H1 (cell line): ENCODE measurements around the gene WRAP73. TPM values are rescaled to one million over a fixed set of nuclear protein-coding genes. Genes with fewer than 3 reads are reported as not detected.

Experiments
- CTCF ChIA-PET: fragments of 300-600 bp; sonication (Branson Sonifier 250); formaldehyde crosslinking; loops from one replicate; lab custom pipeline; 2021; ENCODE audit not compliant: partially characterized antibody; lab: Charles Lee
- POLR2A ChIA-PET: fragments of 300-600 bp; sonication (Branson Sonifier 250); formaldehyde crosslinking; loops from one replicate; lab custom pipeline; 2021; ENCODE audit warnings: inconsistent platforms; ENCODE audit not compliant: partially characterized antibody; lab: Charles Lee
- DNase-seq, 2 experiments: peaks; one replicate each; pipeline versions ENCODE4 v3.0.0 to v3.0.0-alpha.2; 2010 to 2022; ENCODE audit warnings: low spot score in 2 of 2, low read depth in 1 of 2, mixed read lengths in 1 of 2
- FAIRE-seq: peaks from 2 replicates; lab custom pipeline; 2011; peaks lifted over from hg19 to GRCh38; lab: Jason Lieb, UNC
- H2AFZ ChIP-seq: 2 replicates; pipeline ENCODE4 v1.8.1; 2012; ENCODE audit warnings: low read length, inconsistent platforms
- H2AK5ac ChIP-seq: 2 replicates; pipeline ENCODE4 v1.6.1; 2013; ENCODE audit warnings: low read depth, low read length
- H2BK120ac ChIP-seq: replicated peaks from 2 replicates; pipeline ENCODE3; 2013; ENCODE audit warnings: low read depth, low read length, inconsistent platforms
- H2BK12ac ChIP-seq: 2 replicates; pipeline ENCODE4 v1.6.1; 2013; ENCODE audit warnings: low read depth, low read length
- H2BK15ac ChIP-seq: 2 replicates; pipeline ENCODE4 v1.6.1; 2013; ENCODE audit warnings: low read length
- H2BK20ac ChIP-seq: 2 replicates; pipeline ENCODE4 v1.6.1; 2013; ENCODE audit warnings: low read length
- H2BK5ac ChIP-seq: 2 replicates; pipeline ENCODE4 v1.6.1; 2013; ENCODE audit warnings: low read depth, low read length
- H3K14ac ChIP-seq: 2 replicates; pipeline ENCODE4 v1.6.1; 2013; ENCODE audit warnings: inconsistent platforms; ENCODE audit not compliant: insufficient read length
- H3K18ac ChIP-seq: 2 replicates; pipeline ENCODE4 v1.6.1; 2013; ENCODE audit warnings: low read length; ENCODE audit errors: extremely low read depth
- H3K23ac ChIP-seq: 2 replicates; pipeline ENCODE4 v1.6.1; 2013; ENCODE audit warnings: inconsistent platforms; ENCODE audit not compliant: insufficient read length
- H3K23me2 ChIP-seq: 2 replicates; pipeline ENCODE4 v1.6.1; 2013; ENCODE audit warnings: low read depth, low read length
- H3K27ac ChIP-seq: 2 replicates; pipeline ENCODE4 v1.6.1; 2011; ENCODE audit warnings: low read depth, low read length, inconsistent platforms
- H3K27me3 ChIP-seq, 4 experiments: replicated peaks in 1 of 4; 1 replicate in 1 of 4; 2 replicates in 3 of 4; pipeline versions ENCODE4 v1.6.1 to v1.8.1; 2011 to 2013; ENCODE audit warnings: low read length in 3 of 4, mild to moderate bottlenecking in 3 of 4, inconsistent platforms in 2 of 4, mixed read lengths in 2 of 4, moderate library complexity in 1 of 4; ENCODE audit not compliant: control insufficient read depth in 3 of 4, insufficient read depth in 3 of 4; ENCODE audit errors: extremely low read depth in 1 of 4
- H3K36me3 ChIP-seq, 4 experiments: 2 replicates each; pipeline versions ENCODE4 v1.6.1 to v1.8.1; 2011 to 2013; ENCODE audit warnings: mild to moderate bottlenecking in 4 of 4, low read length in 3 of 4, moderate library complexity in 2 of 4, control low read depth in 1 of 4, inconsistent platforms in 1 of 4; ENCODE audit not compliant: insufficient read depth in 4 of 4, control insufficient read depth in 2 of 4
- H3K4ac ChIP-seq: replicated peaks from 2 replicates; pipeline ENCODE3; 2013; ENCODE audit warnings: low read length, low read depth, mixed read lengths, inconsistent platforms; ENCODE audit not compliant: insufficient read length
- H3K4me1 ChIP-seq, 4 experiments: replicated peaks in 1 of 4; 1 replicate in 1 of 4; 2 replicates in 3 of 4; pipeline versions ENCODE4 v1.6.1 to v1.8.1; 2011 to 2013; ENCODE audit warnings: low read length in 3 of 4, inconsistent platforms in 2 of 4, mixed read lengths in 1 of 4; ENCODE audit not compliant: insufficient read depth in 4 of 4, control insufficient read depth in 3 of 4
- H3K4me2 ChIP-seq, 2 experiments: 2 replicates each; pipeline versions ENCODE4 v1.6.1 to v1.8.1; 2011 to 2013; ENCODE audit warnings: low read depth in 2 of 2, low read length in 2 of 2, control low read depth in 1 of 2, inconsistent platforms in 1 of 2, mild to moderate bottlenecking in 1 of 2; ENCODE audit not compliant: insufficient read depth in 1 of 2
- H3K4me3 ChIP-seq, 4 experiments: fragments of 200-600, 300-600 bp in 1 of 4; sonication (generic), shearing (Covaris generic), sonication (Bioruptor Twin) in 1 of 4; 2 replicates each; pipeline versions ENCODE4 v1.5.1 to v1.8.1; 2011 to 2016; ENCODE audit warnings: low read length in 4 of 4, low read depth in 3 of 4, control low read depth in 2 of 4, inconsistent platforms in 2 of 4, mild to moderate bottlenecking in 2 of 4, mixed read lengths in 1 of 4, moderate library complexity in 1 of 4; ENCODE audit not compliant: insufficient read depth in 2 of 4; ENCODE audit errors: extremely low read depth in 1 of 4
- H3K56ac ChIP-seq: replicated peaks from 2 replicates; pipeline ENCODE3; 2013; ENCODE audit warnings: low read depth, mild to moderate bottlenecking, mixed read lengths, low read length, inconsistent platforms; ENCODE audit not compliant: insufficient read length
- H3K79me1 ChIP-seq: 2 replicates; pipeline ENCODE4 v1.6.1; 2013; ENCODE audit warnings: low read depth, low read length, control low read depth
- H3K79me2 ChIP-seq, 2 experiments: 2 replicates each; pipeline versions ENCODE4 v1.6.1 to v1.8.1; 2012 to 2013; ENCODE audit warnings: low read length in 2 of 2, mild to moderate bottlenecking in 2 of 2, inconsistent platforms in 1 of 2; ENCODE audit not compliant: insufficient read depth in 2 of 2, control insufficient read depth in 1 of 2
- H3K9ac ChIP-seq, 4 experiments: replicated peaks in 1 of 4; 1 replicate in 1 of 4; 2 replicates in 3 of 4; pipeline versions ENCODE4 v1.6.1 to v1.8.1; 2011 to 2013; ENCODE audit warnings: low read depth in 3 of 4, low read length in 3 of 4, control low read depth in 2 of 4, mild to moderate bottlenecking in 2 of 4, moderate library complexity in 2 of 4, inconsistent platforms in 1 of 4; ENCODE audit errors: extremely low read depth in 1 of 4
- H3K9me3 ChIP-seq, 2 experiments: 2 replicates each; pipeline versions ENCODE4 v1.6.1 to v1.8.1; 2012 to 2013; ENCODE audit warnings: mild to moderate bottlenecking in 2 of 2, moderate library complexity in 2 of 2, control low read depth in 1 of 2, inconsistent platforms in 1 of 2, low read depth in 1 of 2, low read length in 1 of 2, mixed read lengths in 1 of 2; ENCODE audit not compliant: insufficient read depth in 2 of 2
- H4K20me1 ChIP-seq, 2 experiments: replicated peaks in 1 of 2; 2 replicates each; pipeline versions ENCODE3 to v1.8.1; 2011 to 2013; ENCODE audit warnings: inconsistent platforms in 2 of 2, low read length in 2 of 2, mild to moderate bottlenecking in 1 of 2; ENCODE audit not compliant: insufficient read depth in 2 of 2, control insufficient read depth in 1 of 2
- H4K5ac ChIP-seq: 2 replicates; pipeline ENCODE4 v1.6.1; 2013; ENCODE audit warnings: low read length, low read depth, mixed read lengths, inconsistent platforms; ENCODE audit not compliant: insufficient read length
- H4K8ac ChIP-seq: 2 replicates; pipeline ENCODE4 v1.8.0; 2013; ENCODE audit warnings: mild to moderate bottlenecking, moderate library complexity, low read length, inconsistent platforms; ENCODE audit not compliant: insufficient read depth; ENCODE audit errors: extremely low read depth
- H4K91ac ChIP-seq: replicated peaks from 2 replicates; pipeline ENCODE3; 2013; ENCODE audit warnings: low read length, mixed read lengths, inconsistent platforms; ENCODE audit not compliant: insufficient read length
- ATF3 ChIP-seq: IDR thresholded peaks from 2 replicates; pipeline ENCODE4 v1.6.1; 2011; ENCODE audit warnings: low read depth, mild to moderate bottlenecking, low read length; ENCODE audit not compliant: insufficient read depth
- CBX8 ChIP-seq: fragments of 300-800, 300-1000 bp; sonication (generic); IDR thresholded peaks from 2 replicates; pipeline ENCODE4 v1.7.1; 2016; ENCODE audit warnings: low read depth, low read length, borderline replicate concordance
- E2F6 ChIP-seq: IDR thresholded peaks from 2 replicates; pipeline ENCODE4 v1.6.1; 2012; ENCODE audit warnings: inconsistent platforms
- JUN ChIP-seq: IDR thresholded peaks from 2 replicates; pipeline ENCODE4 v1.6.1; 2011; ENCODE audit warnings: low read depth, mild to moderate bottlenecking, improper control_type of control experiment, low read length
- SP4 ChIP-seq: IDR thresholded peaks from 2 replicates; pipeline ENCODE4 v1.6.1; 2012; ENCODE audit warnings: low read length, inconsistent platforms
- WGBS, 2 experiments: shearing (Covaris generic) in 1 of 2; methylation state at CpG; one replicate each; pipeline versions ENCODE4 v1.1.6 to v1.1.7; 2013 to 2015; ENCODE audit warnings: low lambda C conversion rate in 2 of 2, mixed read lengths in 2 of 2, inconsistent platforms in 1 of 2, low coverage in 1 of 2, missing lambda C conversion rate in 1 of 2; ENCODE audit not compliant: insufficient replicate concordance in 2 of 2, insufficient coverage in 1 of 2, insufficient read length in 1 of 2; ENCODE audit errors: extremely low coverage in 1 of 2, missing lambda C conversion rate in 1 of 2; 5-methylcytosine and 5-hydroxymethylcytosine counted together
- polyA plus RNA-seq, 7 experiments: library from polyadenylated mRNA; depleted of rRNA in 3 of 7; stranded (reverse) in 5 of 7; unstranded in 2 of 7; fragments of >200 nt in 5 of 7; fragments of 200-250 nt in 2 of 7; gene quantifications; 1 replicate in 5 of 7; 2 replicates in 1 of 7; 4 replicates in 1 of 7; pipeline versions ENCODE4 v1.2.1 to v1.2.3, GENCODE V29; 2011 to 2013; ENCODE audit warnings: missing spikeins in 2 of 7, mixed read lengths in 2 of 7
- total RNA-seq: library from RNA; stranded (reverse); fragmentation: NEBNext Ultra II Directional; extraction: Animal tissue kit (Norgen Biotek cat#: 25700); gene quantifications from 2 replicates; pipeline ENCODE4 v1.2.1, GENCODE V29; 2021

The WRAP73 gene
- total and polyA plus RNA-seq, 2 of the 8 experiments (the other 6 are each of a cell fraction or from before 2014, with no cell fraction given) = 30.3 to 50.7 TPM

GRCh38 chr1:3601743-3602142 is 48.2 kb downstream of the WRAP73 start:
- Histone ChIP-seq H2AK5ac (no peak overlapping the region), H2AFZ (no peak overlapping the region), H2BK120ac (no peak overlapping the region), H2BK20ac (no peak overlapping the region), H4K91ac (no peak overlapping the region), H3K9ac (no peak overlapping the region), H3K18ac (no peak overlapping the region), H4K20me1 (peaks cover 0 to 5% of the 10 kb centered on the region in 2 experiments), H3K27ac (no peak overlapping the region), H3K4me2 (no peak overlapping the region), H3K9me3 (no peaks in the 10 kb centered on the region; a peak in 1 of 4 replicates), H3K27me3 (no peaks in the 10 kb centered on the region), H4K5ac (no peak overlapping the region), H3K4me1 (peaks cover 0 to 22% (median 18%) of the 10 kb centered on the region in 4 experiments; a peak in 6 of 7 replicates), H3K79me2 (peaks cover 0 to 5% of the 10 kb centered on the region in 2 experiments; a peak in 3 of 4 replicates), H3K4ac (no peak overlapping the region), H3K79me1 (peaks cover 2% of the 10 kb centered on the region), H4K8ac (no peak overlapping the region), H3K23me2 (peaks cover 8% of the 10 kb centered on the region; the same call in 1 of the 2 replicates), H3K14ac (no peak overlapping the region), H3K56ac (no peak overlapping the region), H3K23ac (no peak overlapping the region), H2BK12ac (no peak overlapping the region), H3K36me3 (no peaks in the 10 kb centered on the region; a peak in 1 of 8 replicates), H2BK5ac (no peak overlapping the region), H3K4me3 (no peak overlapping the region), H2BK15ac (no peak overlapping the region)
- no peak for TF ChIP-seq JUN
- TF ChIP-seq E2F6 = no peak
- no peak for TF ChIP-seq SP4
- TF ChIP-seq ATF3 = no peak
- TF ChIP-seq CBX8 = no peak
- 82% methylated on average over 15 of the region's 16 CpGs; no CpG with 5 or more reads in 1 of the 2 experiments for WGBS, 2 experiments
- CTCF ChIA-PET = interaction anchor here (1.0 to 5.6 kb wide), 6 partner anchors 9 to 100 kb away, joined by 3 to 34 read pairs (median 5); no protein-coding TSS in a partner anchor
- DNase-seq (no peak), FAIRE-seq (no peak)
- POLR2A ChIA-PET = interaction anchor here (1.3 kb wide), 2 partner anchors 9 to 15 kb away, joined by 3 read pairs; partner anchors contain the start of gene MEGF6
